Spleen (tissue), 7 donors: Measurements from ENCODE around the gene HSPA5.

Experiments used
- CTCF ChIP-seq, 11 experiments: fragments of 200-600 bp in 7 of 11; fragments of 450-650 bp in 4 of 11; sonication (generic) in 4 of 11; IDR thresholded peaks in 8 of 11; conservative IDR thresholded peaks in 3 of 11; 1 replicate in 7 of 11; 2 replicates in 4 of 11; pipeline versions ENCODE4 v1.4.0 to v1.8.0; 2016 to 2021; ENCODE audit warnings: antibody characterized with exemption in 11 of 11, inconsistent platforms in 4 of 11, mild to moderate bottlenecking in 1 of 11
- POLR2A ChIP-seq, 3 donors: fragments of 450-650 bp; IDR thresholded peaks; one replicate each; pipeline ENCODE4 v1.5.1; 2017; ENCODE audit warnings: antibody characterized with exemption in 3 of 3, mild to moderate bottlenecking in 1 of 3
- donor health status: DM: no; HTN: no; CAD: no; lungs with moderate emphysema.
- donor health status: DM: no; HTN: no; CAD: no.
- donor health status: DM: no; HTN: no; CAD: no.

GRCh38 chr9:125202846-125203618, 38.1 kb downstream of the HSPA5 start:
- TF ChIP-seq CTCF (IDR thresholded peaks at IDR 0.05 in 8 of 11, conservative IDR thresholded peaks at IDR 0.05 in 3 of 11) (no peak), POLR2A (IDR thresholded peaks at IDR 0.05) (no peak)
